ENCODE results near the gene PPP4R3B. TPM values are rescaled to one million over a fixed set of nuclear protein-coding genes. Genes with fewer than 3 reads are reported as not detected.

The PPP4R3B gene
- total RNA-seq, 1 experiment from 2014 or later, result 40.8 TPM

DNA sequence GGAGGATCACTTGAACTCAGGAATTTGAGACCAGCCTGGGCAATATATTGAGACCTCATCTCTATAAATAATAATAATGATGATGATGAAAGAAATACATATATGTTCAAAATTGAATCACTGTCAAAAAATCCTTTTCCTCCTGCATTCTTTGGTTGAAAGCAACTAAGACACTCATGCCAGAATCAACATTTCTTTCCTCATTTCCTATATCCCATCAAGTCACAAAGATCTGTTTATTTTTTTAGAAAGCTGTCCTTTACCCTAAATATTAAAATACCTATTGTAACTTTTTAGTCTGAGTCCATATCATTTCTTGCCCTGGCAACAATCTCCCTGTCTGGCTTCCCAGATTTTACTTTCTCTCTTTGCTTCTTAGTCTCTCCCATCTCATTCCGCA lies 31.8 kb upstream of the PPP4R3B start:
- no peaks in the 10 kb centered on the region for H4K20me1 ChIP-seq (ENCODE audit: insufficient read depth)
- no peak for TF ChIP-seq ZNF274 (IDR thresholded peaks at IDR 0.05; ENCODE audit: low read depth, low read length)
- TF ChIP-seq YY1 (IDR thresholded peaks at IDR 0.05; ENCODE audit: extremely low read depth, insufficient replicate concordance, low read depth, low read length), result no peak
- TF ChIP-seq EZH2phosphoT487 (IDR thresholded peaks at IDR 0.05; ENCODE audit: borderline replicate concordance), result no peak
- TF ChIP-seq FOSL1 (IDR thresholded peaks at IDR 0.05; ENCODE audit: low read depth), result no peak
- TF ChIP-seq CTCF (IDR thresholded peaks at IDR 0.05 in 2 of 3, conservative IDR thresholded peaks at IDR 0.05 in 1 of 3; ENCODE audit: borderline replicate concordance in 1 of 3, insufficient read depth in 1 of 3, low read depth in 2 of 3, low read length in 2 of 3), result no peak
- no peak for TF ChIP-seq JUND (IDR thresholded peaks at IDR 0.05)
- no peak for TF ChIP-seq POLR2A (IDR thresholded peaks at IDR 0.05; ENCODE audit: borderline replicate concordance, extremely low read depth, insufficient read depth, insufficient read length)
- TF ChIP-seq, protein P1, sequence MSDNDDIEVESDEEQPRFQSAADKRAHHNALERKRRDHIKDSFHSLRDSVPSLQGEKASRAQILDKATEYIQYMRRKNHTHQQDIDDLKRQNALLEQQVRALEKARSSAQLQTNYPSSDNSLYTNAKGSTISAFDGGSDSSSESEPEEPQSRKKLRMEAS (IDR thresholded peaks at IDR 0.05), result no peak
- H3K4me1 ChIP-seq (ENCODE audit: control insufficient read depth in 1 of 2, insufficient read depth in 2 of 2, low read length in 2 of 2), result no peaks in the 10 kb centered on the region
- H3K27me3 ChIP-seq (ENCODE audit: insufficient read depth, low read length), result no peaks in the 10 kb centered on the region
- H2AFZ ChIP-seq (ENCODE audit: low read depth, low read length, poor library complexity, severe bottlenecking), result no peak overlapping the region
- peaks cover 13 to 29% of the 10 kb centered on the region in 2 experiments; a peak in 2 of 4 replicates for H3K36me3 ChIP-seq (ENCODE audit: control insufficient read depth in 1 of 2, insufficient read depth in 2 of 2, low read length in 2 of 2)
- no TSS peak for BruUV-seq (replicated peaks)
- no peak overlapping the region for H3K9ac ChIP-seq (ENCODE audit: low read length)
- intact Hi-C loops (cut with micrococcal nuclease), result no loop called here
- no peak overlapping the region for H3K4me2 ChIP-seq (ENCODE audit: low read length)
- DNase-seq (ENCODE audit: low read depth, low spot score) (no peak), ATAC-seq (no peak)
- ChIA-PET RAD21 (ENCODE audit: low non-redundant PET in 1 of 2, low total read pairs in 2 of 2, uncharacterized antibody in 2 of 2, unreplicated experiment in 2 of 2) (no interaction called here), CTCF (no interaction called here), POLR2A (no interaction called here)
- H3K9me2 ChIP-seq (ENCODE audit: insufficient read depth), result no peaks in the 10 kb centered on the region
- no peak overlapping the region for H3K27ac ChIP-seq (ENCODE audit: low read depth, low read length)
- no peaks in the 10 kb centered on the region for H3K9me3 ChIP-seq (ENCODE audit: control insufficient read depth in 1 of 2, insufficient read depth in 1 of 2, low read depth in 1 of 2, low read length in 2 of 2)
- H3K4me3 ChIP-seq (replicated peaks in 1 of 2; ENCODE audit: low read depth in 1 of 2, low read length in 2 of 2), result no peak overlapping the region
- H3K79me2 ChIP-seq (ENCODE audit: insufficient read depth, low read length), result no peaks in the 10 kb centered on the region

- POLR2A ChIA-PET, result no interaction called here
- H3K36me3 ChIP-seq (ENCODE audit: control insufficient read depth in 1 of 2, insufficient read depth in 2 of 2, low read length in 2 of 2), result peaks cover 28 to 39% of the 10 kb centered on the region in 2 experiments
- TF ChIP-seq POLR2A (IDR thresholded peaks at IDR 0.05; ENCODE audit: borderline replicate concordance, extremely low read depth, insufficient read depth, insufficient read length) (no peak), SP1 (IDR thresholded peaks at IDR 0.05; ENCODE audit: low read depth) (no peak), CTCF (IDR thresholded peaks at IDR 0.05 in 2 of 3, conservative IDR thresholded peaks at IDR 0.05 in 1 of 3; ENCODE audit: borderline replicate concordance in 1 of 3, insufficient read depth in 1 of 3, low read depth in 2 of 3, low read length in 2 of 3) (no peak), CBX3 (IDR thresholded peaks at IDR 0.05; ENCODE audit: low read depth) (no peak), POLR2AphosphoS5 (IDR thresholded peaks at IDR 0.05; ENCODE audit: low read depth, low read length) (no peak), ELF1 (IDR thresholded peaks at IDR 0.05; ENCODE audit: borderline replicate concordance, low read depth) (no peak), RAD21 (IDR thresholded peaks at IDR 0.05; ENCODE audit: low read depth) (no peak)
Measured at GRCh38 chr2:55636831-55637230, 19.4 kb upstream of the PPP4R3B start.

More at GRCh38 chr2:55636831-55637230, 19.4 kb upstream of the PPP4R3B start:
- H3K9ac ChIP-seq (ENCODE audit: low read length), result no peak overlapping the region
- no peak overlapping the region for H3K27ac ChIP-seq (ENCODE audit: low read depth, low read length)
- no peak overlapping the region for H2AFZ ChIP-seq (ENCODE audit: low read depth, low read length, poor library complexity, severe bottlenecking)
- CTCF ChIA-PET, result no interaction called here
- H3K27me3 ChIP-seq (ENCODE audit: insufficient read depth, low read length), result no peaks in the 10 kb centered on the region
- RAD21 ChIA-PET (ENCODE audit: low non-redundant PET in 1 of 2, low total read pairs in 2 of 2, uncharacterized antibody in 2 of 2, unreplicated experiment in 2 of 2), result no interaction called here
- intact Hi-C loops (cut with micrococcal nuclease), result no loop called here
- no peaks in the 10 kb centered on the region for H4K20me1 ChIP-seq (ENCODE audit: insufficient read depth)
- ATAC-seq (no peak), DNase-seq (ENCODE audit: low read depth, low spot score) (no peak)
- H3K79me2 ChIP-seq (ENCODE audit: insufficient read depth, low read length), result no peaks in the 10 kb centered on the region
- no peaks in the 10 kb centered on the region for H3K9me2 ChIP-seq (ENCODE audit: insufficient read depth)
- H3K4me2 ChIP-seq (ENCODE audit: low read length), result no peak overlapping the region
- no peaks in the 10 kb centered on the region for H3K9me3 ChIP-seq (ENCODE audit: control insufficient read depth in 1 of 2, insufficient read depth in 1 of 2, low read depth in 1 of 2, low read length in 2 of 2)
- no peak overlapping the region for H3K4me3 ChIP-seq (replicated peaks in 1 of 2; ENCODE audit: low read depth in 1 of 2, low read length in 2 of 2)
- BruUV-seq (replicated peaks), result no TSS peak
- no peaks in the 10 kb centered on the region for H3K4me1 ChIP-seq (ENCODE audit: control insufficient read depth in 1 of 2, insufficient read depth in 2 of 2, low read length in 2 of 2)

Measured in HCT116 (cell line).